GM12892 (cell line): ENCODE results near the gene OBSCN.
"Not testable (repeated sequence)": the region's sequence is repeated elsewhere in the genome, so short reads cannot be mapped to it uniquely, and the experiment has no call there.

Experiments
- DNase-seq: peaks from one replicate; pipeline ENCODE4 v3.0.0; 2011; ENCODE audit not compliant: insufficient read length
- FAIRE-seq: peaks from 2 replicates; lab custom pipeline; 2011; peaks lifted over from hg19 to GRCh38; lab: Jason Lieb, UNC
- POLR2A ChIP-seq: IDR thresholded peaks from 2 replicates; pipeline ENCODE4 v1.6.1; 2011; ENCODE audit warnings: low read depth, low read length, control low read depth
- POLR2AphosphoS5 ChIP-seq: IDR thresholded peaks from 2 replicates; pipeline ENCODE4 v1.6.1; 2011; ENCODE audit warnings: low read depth, low read length, control low read depth
- TAF1 ChIP-seq: IDR thresholded peaks from 2 replicates; pipeline ENCODE4 v1.6.1; 2011; ENCODE audit warnings: low read depth, mild to moderate bottlenecking, control low read depth, low read length, borderline replicate concordance

OBSCN gene

GRCh38 chr1:228178737-228179684 lies 28.8 kb upstream of the OBSCN start:
- no peak for DNase-seq
- no peak for FAIRE-seq
- TF ChIP-seq TAF1 (no peak), POLR2AphosphoS5 (no peak)

DNA sequence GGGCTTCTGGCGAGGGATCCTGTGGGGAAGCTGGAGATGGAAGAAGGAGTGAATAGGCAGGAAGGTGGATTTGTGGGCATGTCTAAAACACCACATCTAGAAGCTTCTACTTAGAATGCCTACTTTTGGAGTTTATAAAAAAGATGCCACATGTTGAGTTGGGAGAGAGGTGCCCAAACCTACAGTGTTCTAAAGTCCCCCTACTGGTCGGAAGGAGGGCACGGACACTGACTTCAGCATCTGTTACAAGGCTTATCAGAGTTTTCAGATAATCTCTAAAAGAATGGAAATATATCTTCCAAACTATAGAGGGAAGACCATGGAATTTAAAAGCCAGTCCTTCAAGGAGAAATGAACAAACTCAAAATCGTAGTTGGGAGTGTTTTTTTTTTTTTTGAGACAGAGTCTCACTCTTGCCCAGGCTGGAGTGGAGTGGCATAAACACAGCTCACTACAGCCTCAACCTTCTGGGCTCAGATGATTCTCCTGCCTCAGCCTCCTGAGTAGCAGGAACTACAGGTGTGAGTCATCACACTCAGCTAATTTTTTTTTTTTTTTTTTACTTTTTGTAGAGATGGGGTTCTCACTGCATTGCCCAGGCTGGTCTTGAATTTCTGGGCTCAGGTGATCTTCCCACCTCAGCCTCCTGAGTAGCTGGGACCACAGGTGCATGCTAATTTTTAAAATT lies 27.4 kb upstream of the OBSCN start:
- FAIRE-seq (no peak), DNase-seq (no peak)
- TF ChIP-seq TAF1 (no peak), POLR2A (no peak), POLR2AphosphoS5 (no peak)

DNA sequence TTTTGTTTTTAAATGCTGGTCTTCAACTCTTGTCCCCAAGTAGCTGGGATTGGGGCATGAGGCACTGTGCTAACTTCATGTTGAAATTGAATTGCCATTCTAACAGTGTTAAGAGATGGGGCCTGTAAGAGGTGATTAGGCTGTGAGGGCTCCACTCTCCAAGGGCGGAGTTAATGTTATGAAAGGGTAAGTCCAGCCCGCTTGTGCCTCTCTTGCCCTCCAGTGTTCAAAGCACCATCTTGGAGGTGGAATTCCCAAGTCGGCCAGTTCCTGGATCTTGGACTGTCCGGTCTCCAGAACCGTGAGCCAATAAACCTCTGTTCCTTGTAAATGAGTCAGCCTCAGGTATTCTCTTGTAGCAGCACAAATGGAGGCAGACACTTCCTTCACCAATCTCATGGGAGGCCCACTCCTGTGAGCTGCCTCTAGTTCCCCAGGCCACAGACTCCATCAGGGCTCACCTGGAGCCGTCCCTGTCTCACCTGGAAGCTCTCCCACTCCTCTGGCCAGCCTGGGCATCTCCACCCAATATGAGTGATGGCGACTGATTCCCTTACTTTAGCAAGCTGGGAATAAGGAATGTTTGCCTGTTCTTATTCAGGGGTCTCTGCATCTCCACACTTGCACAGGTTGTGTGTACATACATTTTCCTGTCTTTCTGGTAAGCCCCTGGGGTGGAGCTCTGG lies 26.7 kb upstream of the OBSCN start:
- no peak for DNase-seq
- FAIRE-seq: no peak
- TF ChIP-seq POLR2AphosphoS5 (no peak), TAF1 (no peak), POLR2A (no peak)

GRCh38 chr1:228181645-228182034 lies 26.2 kb upstream of the OBSCN start:
- no peak for FAIRE-seq
- no peak for TF ChIP-seq TAF1
- no peak for TF ChIP-seq POLR2A
- no peak for TF ChIP-seq POLR2AphosphoS5
- DNase-seq: no peak

- DNase-seq (no peak), FAIRE-seq (no peak)
- TF ChIP-seq POLR2A (no peak), TAF1 (no peak), POLR2AphosphoS5 (no peak)
Observed at GRCh38 chr1:228182296-228183030, 25.4 kb upstream of the OBSCN start.

GRCh38 chr1:228184152-228184551 lies 23.7 kb upstream of the OBSCN start:
- TF ChIP-seq POLR2A (no peak), TAF1 (no peak), POLR2AphosphoS5 (no peak)
- no peak for FAIRE-seq

GRCh38 chr1:228185641-228185965 lies 22.2 kb upstream of the OBSCN start:
- TF ChIP-seq POLR2A (no peak), POLR2AphosphoS5 (no peak), TAF1 (no peak)
- no peak for FAIRE-seq
- no peak for DNase-seq

More at GRCh38 chr1:228184152-228184551, 23.7 kb upstream of the OBSCN start:
- no peak for DNase-seq

- not testable (repeated sequence) for DNase-seq, FAIRE-seq
Observed at GRCh38 chr1:228188249-228188648, 19.6 kb upstream of the OBSCN start.

DNA sequence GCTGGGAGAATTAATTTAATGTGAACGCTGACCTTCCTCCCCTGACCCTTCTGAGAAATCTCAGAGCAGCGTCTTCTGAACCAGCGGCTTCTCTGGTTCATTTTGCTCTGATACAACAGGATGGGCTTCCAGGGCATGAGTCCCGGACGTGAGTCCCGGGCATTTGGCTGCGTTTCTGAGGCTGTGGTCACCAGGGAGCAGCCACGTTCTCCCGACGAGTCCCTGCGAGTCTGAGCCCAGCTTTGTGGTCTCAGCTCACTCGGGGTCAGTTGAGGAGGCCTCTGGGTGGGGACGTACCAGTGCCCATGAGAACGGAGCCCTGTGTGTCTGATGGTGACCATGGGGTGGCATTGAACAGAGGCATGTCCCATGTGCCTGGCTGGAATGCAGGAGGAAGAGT lies 17.7 kb upstream of the OBSCN start:
- FAIRE-seq: no peak
- no peak for TF ChIP-seq POLR2AphosphoS5
- TF ChIP-seq TAF1: no peak
- no peak for TF ChIP-seq POLR2A
- no peak for DNase-seq

DNA sequence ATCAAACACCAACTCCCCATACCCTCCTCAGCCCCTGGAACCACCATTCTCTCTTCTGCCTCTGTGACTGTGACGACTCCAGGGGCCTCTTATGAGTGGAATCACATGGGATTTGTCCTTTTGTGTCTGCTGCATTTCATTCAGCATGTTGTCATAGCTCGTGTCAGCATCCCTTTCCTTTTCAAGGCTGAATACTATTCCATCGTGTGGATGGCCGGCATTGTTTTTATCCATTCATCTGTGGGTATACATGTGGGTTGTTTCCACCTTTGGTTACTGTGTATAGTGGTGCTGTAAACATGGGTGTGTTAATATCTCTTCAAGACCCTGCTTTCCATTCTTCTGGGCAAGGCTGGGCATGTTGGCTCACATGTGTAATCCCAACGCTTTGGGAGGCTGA lies 17.1 kb upstream of the OBSCN start:
- no peak for TF ChIP-seq POLR2A
- TF ChIP-seq POLR2AphosphoS5: no peak
- TF ChIP-seq TAF1: no peak
- FAIRE-seq (no peak), DNase-seq (no peak)

DNA sequence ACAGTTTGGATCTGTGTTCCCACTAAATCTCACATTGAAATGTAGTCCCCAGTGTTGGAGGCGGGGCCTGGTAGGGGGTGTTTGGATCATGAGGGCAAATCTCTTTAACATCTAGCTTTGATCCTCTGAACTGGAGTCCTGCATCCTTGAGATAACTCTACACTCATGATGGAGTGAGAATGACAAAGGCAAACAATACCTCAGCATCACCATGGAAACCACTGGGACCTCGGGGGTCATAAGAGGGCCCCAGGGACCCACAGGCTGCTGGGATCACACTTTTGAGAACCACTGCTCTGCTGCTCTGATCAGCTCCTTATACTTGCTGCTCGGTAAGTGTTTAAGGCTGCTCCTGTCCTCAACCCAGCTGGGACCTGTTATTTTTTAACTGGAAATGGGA lies 13.4 kb upstream of the OBSCN start:
- DNase-seq: no peak
- no peak for TF ChIP-seq TAF1
- TF ChIP-seq POLR2AphosphoS5: no peak
- TF ChIP-seq POLR2A: no peak
- FAIRE-seq: no peak
